ENCODE results near the gene SSBP3.

DNA sequence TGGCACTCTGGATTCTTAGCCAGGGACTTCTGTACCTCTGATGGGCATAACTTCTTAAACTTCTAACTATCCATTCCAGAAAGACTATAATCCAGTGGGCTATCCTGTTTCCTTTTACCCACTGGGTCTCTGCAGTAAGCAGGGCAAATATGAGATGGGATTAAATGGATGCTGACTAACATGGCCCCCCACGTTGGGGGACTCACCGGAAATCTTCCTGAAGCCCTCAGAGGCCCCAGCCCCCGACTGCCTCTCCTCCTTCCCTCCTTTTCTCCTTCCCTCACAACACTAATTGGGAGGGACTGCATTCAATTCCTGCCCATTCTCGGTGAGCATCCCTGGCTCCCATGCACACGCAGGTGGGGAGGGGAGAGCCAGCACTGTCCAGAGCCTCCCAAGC lies 70.1 kb downstream of the SSBP3 start:
- TF ChIP-seq POLR2AphosphoS5 (IDR thresholded peaks at IDR 0.05; ENCODE audit: low read depth, low read length) (no peak), POLR2A (IDR thresholded peaks at IDR 0.05; ENCODE audit: low read depth, low read length) (no peak), PAX5 (IDR thresholded peaks at IDR 0.05; ENCODE audit: insufficient read depth, low read length, severe bottlenecking) (no peak), TAF1 (IDR thresholded peaks at IDR 0.05; ENCODE audit: low read depth, low read length) (no peak)
